Activated T-cell treated with anti-CD3 and anti-CD28 coated beads for 4 hours (primary cell): Measurements from ENCODE around the gene KIF16B.
"Not testable (repeated sequence)": the region's sequence is repeated elsewhere in the genome, so short reads cannot be mapped to it uniquely, and the experiment has no call there.

Source experiments
- DNase-seq: peaks from one replicate; pipeline ENCODE4 v3.0.0-alpha.2; 2020

Gene KIF16B

GRCh38 chr20:16279320-16279719 is 293.9 kb downstream of the KIF16B start:
- DNase-seq: no peak

- no peak for DNase-seq
Measured at GRCh38 chr20:16273812-16274555, 299.3 kb downstream of the KIF16B start.

- no peak for DNase-seq
Measured at GRCh38 chr20:16272780-16273360, 300.4 kb downstream of the KIF16B start.

- no peak for DNase-seq
Measured at GRCh38 chr20:16271450-16271849, 301.8 kb downstream of the KIF16B start.

GRCh38 chr20:16270989-16271388 is 302.3 kb downstream of the KIF16B start:
- no peak for DNase-seq

- no peak for DNase-seq
Measured at GRCh38 chr20:16270314-16270931, 302.8 kb downstream of the KIF16B start.

GRCh38 chr20:16267526-16267925 is 305.7 kb downstream of the KIF16B start:
- no peak for DNase-seq

GRCh38 chr20:16265334-16265733 is 307.9 kb downstream of the KIF16B start:
- DNase-seq: no peak

GRCh38 chr20:16263582-16263981 is 309.7 kb downstream of the KIF16B start:
- DNase-seq: no peak

GRCh38 chr20:16262594-16262993 is 310.7 kb downstream of the KIF16B start:
- no peak for DNase-seq

- DNase-seq: no peak
Measured at GRCh38 chr20:16261733-16262273, 311.4 kb downstream of the KIF16B start.

GRCh38 chr20:16260911-16261310 is 312.3 kb downstream of the KIF16B start:
- no peak for DNase-seq

GRCh38 chr20:16260133-16260532 is 313.1 kb downstream of the KIF16B start:
- not testable (repeated sequence) for DNase-seq

- no peak for DNase-seq
Measured at GRCh38 chr20:16258766-16259165, 314.5 kb downstream of the KIF16B start.

- no peak for DNase-seq
Measured at GRCh38 chr20:16257813-16258430, 315.3 kb downstream of the KIF16B start.

GRCh38 chr20:16257021-16257420 is 316.2 kb downstream of the KIF16B start:
- DNase-seq: no peak

- no peak for DNase-seq
Measured at GRCh38 chr20:16246870-16247269, 326.4 kb downstream of the KIF16B start.

GRCh38 chr20:16246291-16246690 is 327.0 kb downstream of the KIF16B start:
- DNase-seq: no peak

GRCh38 chr20:16245879-16246278 is 327.4 kb downstream of the KIF16B start:
- no peak for DNase-seq

GRCh38 chr20:16244892-16245291 is 328.4 kb downstream of the KIF16B start:
- DNase-seq: no peak

- DNase-seq: no peak
Measured at GRCh38 chr20:16243470-16243869, 329.8 kb downstream of the KIF16B start.

- DNase-seq: no peak
Measured at GRCh38 chr20:16241911-16242310, 331.3 kb downstream of the KIF16B start.

GRCh38 chr20:16240355-16240754 is 332.9 kb downstream of the KIF16B start:
- no peak for DNase-seq
